GM19023 (cell line): Measurements from ENCODE around the gene PTPRCAP.

Experiments used
- ATAC-seq: cut with Tn5 transposase; IDR thresholded peaks from one replicate; pipeline ENCODE4 v1.9.1; 2021; ENCODE audit warnings: mild to moderate bottlenecking, moderate library complexity; ENCODE audit not compliant: unreplicated experiment

Gene PTPRCAP

GRCh38 chr11:67441731-67442351 lies 4.4 kb upstream of the PTPRCAP start:
- no peak for ATAC-seq

- ATAC-seq, result no peak
Measured at GRCh38 chr11:67441098-67441563, 3.6 kb upstream of the PTPRCAP start.

GRCh38 chr11:67440229-67441097 lies 3.0 kb upstream of the PTPRCAP start:
- no peak for ATAC-seq

GRCh38 chr11:67439321-67440228 lies 2.1 kb upstream of the PTPRCAP start:
- no peak for ATAC-seq

- ATAC-seq, result no peak
Measured at GRCh38 chr11:67438158-67438902, 848 bp upstream of the PTPRCAP start.

GRCh38 chr11:67437809-67438157 lies 301 bp upstream of the PTPRCAP start:
- no peak for ATAC-seq

GRCh38 chr11:67436459-67437081 lies 912 bp downstream of the PTPRCAP start:
- peak; percentile 30 for ATAC-seq

GRCh38 chr11:67435727-67436458 lies 1.6 kb downstream of the PTPRCAP start:
- peak; percentile 4 for ATAC-seq

- ATAC-seq, result no peak
Measured at GRCh38 chr11:67435031-67435726, 2.3 kb downstream of the PTPRCAP start.

GRCh38 chr11:67434395-67434881 lies 3.0 kb downstream of the PTPRCAP start:
- no peak for ATAC-seq

- ATAC-seq, result no peak
Measured at GRCh38 chr11:67433536-67434394, 3.7 kb downstream of the PTPRCAP start.

GRCh38 chr11:67432655-67433349 lies 4.7 kb downstream of the PTPRCAP start:
- ATAC-seq, result no peak

- no peak for ATAC-seq
Measured at GRCh38 chr11:67431346-67432249, 5.9 kb downstream of the PTPRCAP start.

GRCh38 chr11:67429722-67430121 lies 7.8 kb downstream of the PTPRCAP start:
- no peak for ATAC-seq

GRCh38 chr11:67429038-67429668 lies 8.3 kb downstream of the PTPRCAP start:
- no peak for ATAC-seq
